Activated naive CD4-positive, alpha-beta T cell (primary cell): Measurements from ENCODE around the gene PPP2R3B.
"Not testable (repeated sequence)": the region's sequence is repeated elsewhere in the genome, so short reads cannot be mapped to it uniquely, and the experiment has no call there.

ENCODE experiments used
- DNase-seq, 4 experiments: peaks; one replicate each; lab custom pipeline; 2025; lab: John Stamatoyannopoulos, UW

Gene PPP2R3B

GRCh38 chrX:319579-320125 is 67.1 kb downstream of the PPP2R3B start:
- no peak for DNase-seq

- DNase-seq, result no peak
Observed at GRCh38 chrX:318739-319578, 67.7 kb downstream of the PPP2R3B start, which contains the start of gene GTPBP6. Gene GTPBP6 (minus strand): TSS chrX:318796. CDS start chrX:318787, 9 bp downstream.

- DNase-seq, result no peak
Observed at GRCh38 chrX:318068-318738, 68.5 kb downstream of the PPP2R3B start.

GRCh38 chrX:317424-318067 is 69.2 kb downstream of the PPP2R3B start:
- DNase-seq, result no peak

- no peak for DNase-seq
Observed at GRCh38 chrX:316351-317325, 70.1 kb downstream of the PPP2R3B start.

- DNase-seq, result no peak
Observed at GRCh38 chrX:314781-315595, 71.7 kb downstream of the PPP2R3B start.

GRCh38 chrX:314049-314448 is 72.7 kb downstream of the PPP2R3B start:
- no peak for DNase-seq

GRCh38 chrX:313546-313945 is 73.2 kb downstream of the PPP2R3B start:
- no peak for DNase-seq

- DNase-seq, result no peak
Observed at GRCh38 chrX:312621-313331, 73.9 kb downstream of the PPP2R3B start.

GRCh38 chrX:311156-312129 is 75.3 kb downstream of the PPP2R3B start:
- no peak for DNase-seq

- no peak for DNase-seq
Observed at GRCh38 chrX:310621-311155, 76.0 kb downstream of the PPP2R3B start.

GRCh38 chrX:308821-309520 is 77.7 kb downstream of the PPP2R3B start:
- DNase-seq, result no peak

GRCh38 chrX:307261-308111 is 79.2 kb downstream of the PPP2R3B start:
- DNase-seq, result no peak

- not testable (repeated sequence) for DNase-seq
Observed at GRCh38 chrX:306614-307251, 80.0 kb downstream of the PPP2R3B start.

GRCh38 chrX:305781-306613 is 80.7 kb downstream of the PPP2R3B start:
- not testable (repeated sequence) for DNase-seq
